DMS 273 treated with DMSO at 0.1 percent for 48 hours (cell line): ENCODE results near the gene HESX1.
A peak's percentile ranks its signal among the peaks of the same experiment; 100 is the strongest.

Experiments used
- DNase-seq: peaks from one replicate; lab custom pipeline; 2025; lab: John Stamatoyannopoulos, UW

HESX1 gene

GRCh38 chr3:57168151-57168550 lies 31.6 kb downstream of the HESX1 start:
- DNase-seq: no peak

GRCh38 chr3:57166660-57167059 lies 33.1 kb downstream of the HESX1 start:
- DNase-seq: no peak

- DNase-seq: no peak
These were observed 34.1 kb downstream of the HESX1 start for GRCh38 chr3:57165641-57166040.

GRCh38 chr3:57164657-57165573 lies 34.9 kb downstream of the HESX1 start, which contains the start of gene IL17RD:
Gene IL17RD, minus strand, starts transcription at chr3:57165353. Its CDS starts 67 bp downstream, at chr3:57165286.
- no peak for DNase-seq

GRCh38 chr3:57164217-57164656 lies 35.5 kb downstream of the HESX1 start:
- DNase-seq: no peak

- no peak for DNase-seq
These were observed 36.0 kb downstream of the HESX1 start for GRCh38 chr3:57163751-57164150.

GRCh38 chr3:57161915-57162314 lies 37.9 kb downstream of the HESX1 start:
- DNase-seq: no peak

GRCh38 chr3:57160765-57161538 lies 38.8 kb downstream of the HESX1 start:
- DNase-seq: peak; percentile 30

- DNase-seq: no peak
These were observed 39.6 kb downstream of the HESX1 start for GRCh38 chr3:57160076-57160764.

GRCh38 chr3:57158813-57159738 lies 40.7 kb downstream of the HESX1 start:
- no peak for DNase-seq

- DNase-seq: no peak
These were observed 41.5 kb downstream of the HESX1 start for GRCh38 chr3:57158325-57158724.

GRCh38 chr3:57157545-57157944 lies 42.2 kb downstream of the HESX1 start:
- DNase-seq: no peak

- DNase-seq: no peak
These were observed 44.5 kb downstream of the HESX1 start for GRCh38 chr3:57155310-57155643.

- DNase-seq: no peak
These were observed 45.1 kb downstream of the HESX1 start for GRCh38 chr3:57154470-57155309.

GRCh38 chr3:57152151-57153143 lies 47.3 kb downstream of the HESX1 start:
- DNase-seq: no peak

- no peak for DNase-seq
These were observed 48.0 kb downstream of the HESX1 start for GRCh38 chr3:57151749-57152148.

GRCh38 chr3:57151021-57151449 lies 48.7 kb downstream of the HESX1 start:
- DNase-seq: no peak

GRCh38 chr3:57150113-57150581 lies 49.6 kb downstream of the HESX1 start:
- no peak for DNase-seq
